Smooth muscle cell (in vitro differentiated cells): ENCODE data around the gene PLPP7. TPM values are rescaled to one million over a fixed set of nuclear protein-coding genes. Genes with fewer than 3 reads are reported as not detected.

Experiments used
- DNase-seq: peaks from one replicate; lab custom pipeline; 2025; ENCODE audit not compliant: unreplicated experiment; lab: John Stamatoyannopoulos, UW
- H2AFZ ChIP-seq: fragments of 200-600 bp; sonication (generic); 2 replicates; pipeline ENCODE4 v1.6.0; 2016; ENCODE audit warnings: antibody characterized with exemption, low read depth, mild to moderate bottlenecking
- H3F3A ChIP-seq: fragments of 200-600 bp; sonication (generic); 2 replicates; pipeline ENCODE4 v1.6.0; 2017; ENCODE audit warnings: antibody characterized with exemption, low read depth
- H3K27ac ChIP-seq: fragments of 200-600 bp; sonication (generic); 2 replicates; pipeline ENCODE4 v1.5.1; 2016; ENCODE audit warnings: low read depth, mild to moderate bottlenecking
- H3K27me3 ChIP-seq: fragments of 200-600 bp; sonication (generic); 2 replicates; pipeline ENCODE4 v1.6.1; 2016; ENCODE audit warnings: low read depth, mild to moderate bottlenecking
- H3K36me3 ChIP-seq: fragments of 200-600 bp; sonication (generic); 2 replicates; pipeline ENCODE4 v1.5.1; 2016; ENCODE audit warnings: low read depth
- H3K4me1 ChIP-seq: fragments of 200-600 bp; sonication (generic); 2 replicates; pipeline ENCODE4 v1.5.1; 2016; ENCODE audit warnings: low read depth
- H3K4me2 ChIP-seq: fragments of 200-600 bp; sonication (generic); 2 replicates; pipeline ENCODE4 v1.6.0; 2016; ENCODE audit warnings: mild to moderate bottlenecking
- H3K4me3 ChIP-seq: fragments of 200-600 bp; sonication (generic); 2 replicates; pipeline ENCODE4 v1.5.1; 2016; ENCODE audit warnings: mild to moderate bottlenecking
- H3K79me2 ChIP-seq: fragments of 200-600 bp; sonication (generic); 2 replicates; pipeline ENCODE4 v1.6.0; 2016; ENCODE audit warnings: low read depth, mild to moderate bottlenecking
- H3K9ac ChIP-seq: fragments of 200-600 bp; sonication (generic); 2 replicates; pipeline ENCODE4 v1.6.0; 2016; ENCODE audit warnings: low read depth
- H3K9me3 ChIP-seq: fragments of 200-600 bp; sonication (generic); replicated peaks from 2 replicates; pipeline ENCODE4 v1.5.1; 2016; ENCODE audit warnings: low read depth
- H4K20me1 ChIP-seq: fragments of 200-600 bp; sonication (generic); 2 replicates; pipeline ENCODE4 v1.6.0; 2016; ENCODE audit warnings: low read depth
- CTCF ChIP-seq: fragments of 200-600 bp; sonication (generic); IDR thresholded peaks from 2 replicates; pipeline ENCODE4 v1.5.1; 2017; ENCODE audit warnings: borderline replicate concordance, mild to moderate bottlenecking, antibody characterized with exemption; ENCODE audit not compliant: insufficient read depth, poor library complexity, severe bottlenecking
- WGBS: methylation state at CpG from one replicate; pipeline ENCODE4 v1.1.7; 2016; ENCODE audit warnings: low lambda C conversion rate; 5-methylcytosine and 5-hydroxymethylcytosine counted together
- polyA plus RNA-seq: library from polyadenylated mRNA; unstranded; fragments of >200 nt; fragmentation: Nextera tagmentation; extraction: Ambion mirVana; gene quantifications from 2 replicates; pipeline ENCODE4 v1.2.1, GENCODE V29; 2016
- total RNA-seq: library from RNA; depleted of rRNA; stranded (reverse); fragments of >200 nt; gene quantifications from 2 replicates; pipeline ENCODE4 v1.2.3, GENCODE V29; 2014

The PLPP7 gene
- total and polyA plus RNA-seq, 2 experiments from 2014 or later, result 3.3 to 4.2 TPM

DNA sequence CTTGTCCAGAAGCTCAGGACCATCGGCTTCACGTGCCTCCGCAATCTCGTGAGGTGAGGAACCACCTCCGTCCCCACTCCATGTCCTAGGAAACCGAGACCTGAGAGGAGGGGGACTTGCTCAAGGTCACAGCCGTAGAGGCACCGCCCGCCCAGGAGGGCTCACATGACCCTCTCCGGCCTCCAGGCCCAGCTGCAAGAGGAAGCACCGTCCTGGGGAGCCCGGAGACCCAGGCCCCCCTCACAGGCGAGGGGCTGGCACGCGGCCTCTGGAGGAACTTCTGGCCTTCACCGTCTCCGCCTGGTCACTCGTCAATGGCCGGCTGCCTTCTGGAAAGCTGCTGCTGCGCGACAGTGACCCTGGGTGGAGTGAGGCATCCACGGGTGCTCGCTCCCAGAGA lies 37.4 kb upstream of the PLPP7 start:
- WGBS, result 97% methylated on average over 23 of the region's 23 CpGs

DNA sequence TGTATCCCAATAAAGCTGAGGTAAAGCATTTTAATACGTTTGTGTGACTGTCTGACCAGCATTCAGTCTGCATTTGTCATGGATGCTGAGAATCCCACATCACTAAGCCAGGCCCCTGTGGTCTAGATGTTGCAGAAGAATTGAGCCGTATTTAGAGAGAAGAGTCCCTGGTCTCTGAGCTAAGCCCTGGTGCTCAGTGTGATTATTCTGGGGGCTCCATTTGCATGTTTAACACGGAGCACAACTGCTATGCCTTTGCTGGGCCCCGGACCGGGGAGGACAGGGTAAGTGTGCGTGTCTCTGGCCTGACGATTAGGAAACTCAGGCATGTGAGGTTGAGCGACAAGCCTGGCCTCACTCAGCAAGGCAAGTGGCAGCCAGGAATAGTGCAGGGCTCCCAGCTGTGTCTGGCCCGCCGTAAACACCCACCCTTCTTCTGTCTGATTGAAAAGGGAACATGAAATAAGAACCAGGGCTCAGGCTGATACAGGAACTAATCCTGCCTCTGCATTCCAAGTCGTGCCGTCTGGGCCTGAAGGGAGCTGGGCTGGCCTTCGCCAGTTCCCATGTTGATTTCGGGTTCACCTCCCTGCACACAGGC lies 35.5 kb upstream of the PLPP7 start:
- H3K36me3 ChIP-seq, result no peaks in the 10 kb centered on the region
- no peaks in the 10 kb centered on the region for H3K9me3 ChIP-seq
- H3K79me2 ChIP-seq, result no peaks in the 10 kb centered on the region
- 21% methylated on average over 14 of the region's 14 CpGs for WGBS
- DNase-seq, result peak; percentile 56
- H3K27ac ChIP-seq, result peak overlapping the region; percentile 88
- no peaks in the 10 kb centered on the region for H3K4me1 ChIP-seq
- no peak overlapping the region for H3K9ac ChIP-seq
- H3F3A ChIP-seq, result peaks cover 3% of the 10 kb centered on the region
- no peak overlapping the region for H3K4me2 ChIP-seq
- no peak overlapping the region for H2AFZ ChIP-seq
- no peaks in the 10 kb centered on the region for H3K27me3 ChIP-seq
- H3K4me3 ChIP-seq, result no peak overlapping the region
- no peak for TF ChIP-seq CTCF
- H4K20me1 ChIP-seq, result no peaks in the 10 kb centered on the region

More for the DNA sequence above, 37.4 kb upstream of the PLPP7 start:
- no peaks in the 10 kb centered on the region for H3K27me3 ChIP-seq
- no peak overlapping the region for H3K27ac ChIP-seq
- no peaks in the 10 kb centered on the region for H3K79me2 ChIP-seq
- H3K4me3 ChIP-seq, result no peak overlapping the region
- no peak for DNase-seq
- no peak overlapping the region for H2AFZ ChIP-seq
- H3K36me3 ChIP-seq, result no peaks in the 10 kb centered on the region
- no peak for TF ChIP-seq CTCF
- H3K9ac ChIP-seq, result no peak overlapping the region
- H3K9me3 ChIP-seq, result no peaks in the 10 kb centered on the region
- H3F3A ChIP-seq, result peaks cover 3% of the 10 kb centered on the region
- no peaks in the 10 kb centered on the region for H3K4me1 ChIP-seq
- H4K20me1 ChIP-seq, result no peaks in the 10 kb centered on the region
- H3K4me2 ChIP-seq, result no peak overlapping the region

GRCh38 chr9:131254626-131255025 lies 34.9 kb upstream of the PLPP7 start:
- DNase-seq, result no peak
- Histone ChIP-seq H4K20me1 (no peaks in the 10 kb centered on the region), H3K9me3 (no peaks in the 10 kb centered on the region), H3K9ac (no peak overlapping the region), H3K79me2 (no peaks in the 10 kb centered on the region), H3K4me3 (no peak overlapping the region), H3K27me3 (no peaks in the 10 kb centered on the region), H3K27ac (peak overlapping the region; percentile 88), H3F3A (peaks cover 3% of the 10 kb centered on the region), H3K4me1 (no peaks in the 10 kb centered on the region), H3K4me2 (no peak overlapping the region), H2AFZ (no peak overlapping the region), H3K36me3 (no peaks in the 10 kb centered on the region)
- TF ChIP-seq CTCF, result no peak
- WGBS, result 81% methylated on average over 14 of the region's 14 CpGs

GRCh38 chr9:131255676-131256197 lies 33.8 kb upstream of the PLPP7 start:
- no peak overlapping the region for H2AFZ ChIP-seq
- no peak overlapping the region for H3K9ac ChIP-seq
- no peaks in the 10 kb centered on the region for H3K36me3 ChIP-seq
- H3K4me1 ChIP-seq, result no peaks in the 10 kb centered on the region
- H3K27me3 ChIP-seq, result no peaks in the 10 kb centered on the region
- no peak for DNase-seq
- H3K79me2 ChIP-seq, result no peaks in the 10 kb centered on the region
- H4K20me1 ChIP-seq, result no peaks in the 10 kb centered on the region
- whole genome bisulfite sequencing, result 91% methylated on average over 8 of the region's 8 CpGs
- peak overlapping the region; percentile 34 for H3K4me2 ChIP-seq
- peak overlapping the region; percentile 88 for H3K27ac ChIP-seq
- no peaks in the 10 kb centered on the region for H3K9me3 ChIP-seq
- H3K4me3 ChIP-seq, result no peak overlapping the region
- H3F3A ChIP-seq, result peaks cover 3% of the 10 kb centered on the region
- no peak for TF ChIP-seq CTCF
